ENCODE measurements around the gene BYSL.

GRCh38 chr6:41929924-41930323, 8.6 kb downstream of the BYSL start:
- TF ChIP-seq CTCF (conservative IDR thresholded peaks at IDR 0.05): no peak
- TF ChIP-seq EZH2 (IDR thresholded peaks at IDR 0.05; ENCODE audit: low read depth): no peak

Measured in PC-9 (cell line).